Endothelial cell of umbilical vein (primary cell): ENCODE results near the gene IL3RA. TPM values are rescaled to one million over a fixed set of nuclear protein-coding genes. Genes with fewer than 3 reads are reported as not detected.

Experiments used
- BruUV-seq: library from RNA; stranded (reverse); fragments of 400-500 nt; replicated peaks from 2 replicates; lab custom pipeline; 2021; lab: Mats Ljungman, UMichigan
- CTCF ChIA-PET: fragments of 300-600, 350-600 bp; sonication (Branson Sonifier 250); formaldehyde crosslinking; loops from one replicate; lab custom pipeline; 2021; ENCODE audit warnings: antibody characterized with exemption, inconsistent platforms; lab: Charles Lee
- POLR2A ChIA-PET: fragments of 300-600, 350-600 bp; sonication (Branson Sonifier 250); formaldehyde crosslinking; loops from one replicate; lab custom pipeline; 2021; ENCODE audit warnings: antibody characterized with exemption, inconsistent platforms; lab: Charles Lee
- DNase-seq: peaks from one replicate; pipeline ENCODE4 v3.0.0-alpha.2; 2011; ENCODE audit warnings: low read depth, low spot score
- FAIRE-seq: peaks from 2 replicates; lab custom pipeline; 2011; peaks lifted over from hg19 to GRCh38; lab: Jason Lieb, UNC
- H2AFZ ChIP-seq: 2 replicates; pipeline ENCODE4 v1.6.0; 2012; ENCODE audit warnings: low read depth, low read length, control low read depth, inconsistent platforms
- H3K27ac ChIP-seq: 2 replicates; pipeline ENCODE4 v1.5.1; 2011; ENCODE audit warnings: low read depth, mild to moderate bottlenecking, control low read depth, low read length, moderate library complexity; ENCODE audit not compliant: insufficient read depth
- H3K27me3 ChIP-seq, 2 experiments: 2 replicates each; pipeline versions ENCODE4 v1.6.0 to v1.6.1; 2011; ENCODE audit warnings: low read length in 2 of 2, mixed read lengths in 1 of 2; ENCODE audit not compliant: control insufficient read depth in 2 of 2, insufficient read depth in 2 of 2
- H3K36me3 ChIP-seq, 2 experiments: 2 replicates in 1 of 2; 3 replicates in 1 of 2; pipeline ENCODE4 v1.5.1; 2011; ENCODE audit warnings: low read length in 2 of 2, mild to moderate bottlenecking in 1 of 2, moderate library complexity in 1 of 2; ENCODE audit not compliant: control insufficient read depth in 2 of 2, insufficient read depth in 2 of 2; ENCODE audit errors: extremely low read depth in 1 of 2
- H3K4me1 ChIP-seq: 3 replicates; pipeline ENCODE4 v1.5.1; 2011; ENCODE audit warnings: mild to moderate bottlenecking, low read length; ENCODE audit not compliant: control insufficient read depth, insufficient read depth; ENCODE audit errors: extremely low read depth
- H3K4me2 ChIP-seq: 2 replicates; pipeline ENCODE4 v1.6.1; 2011; ENCODE audit warnings: low read length, control low read depth, mixed read lengths; ENCODE audit not compliant: insufficient read depth
- H3K4me3 ChIP-seq, 3 experiments: fragments of 200-600 bp in 1 of 3; sonication (generic), shearing (Covaris generic) in 1 of 3; replicated peaks in 1 of 3; 2 replicates each; pipeline ENCODE4 v1.5.1; 2011 to 2016; ENCODE audit warnings: control low read depth in 3 of 3, low read length in 3 of 3, mild to moderate bottlenecking in 2 of 3, inconsistent platforms in 1 of 3, low read depth in 1 of 3, moderate library complexity in 1 of 3; ENCODE audit not compliant: insufficient read depth in 1 of 3
- H3K79me2 ChIP-seq: 2 replicates; pipeline ENCODE4 v1.6.0; 2012; ENCODE audit warnings: low read length, inconsistent platforms; ENCODE audit not compliant: control insufficient read depth, insufficient read depth
- H3K9ac ChIP-seq: replicated peaks from 2 replicates; pipeline ENCODE3; 2011; ENCODE audit warnings: low read length, control low read depth; ENCODE audit not compliant: insufficient read depth; ENCODE audit errors: extremely low read depth
- H3K9me1 ChIP-seq: replicated peaks from 3 replicates; pipeline ENCODE4 v1.6.0; 2011; ENCODE audit warnings: mild to moderate bottlenecking, low read length; ENCODE audit not compliant: control insufficient read depth, insufficient read depth; ENCODE audit errors: extremely low read depth
- H3K9me3 ChIP-seq: replicated peaks from 2 replicates; pipeline ENCODE4 v1.5.1; 2012; ENCODE audit warnings: low read length, inconsistent platforms; ENCODE audit not compliant: control insufficient read depth, insufficient read depth
- H4K20me1 ChIP-seq: replicated peaks from 2 replicates; pipeline ENCODE3; 2011; ENCODE audit warnings: mild to moderate bottlenecking, low read length; ENCODE audit not compliant: control insufficient read depth, insufficient read depth; ENCODE audit errors: extremely low read depth
- EZH2 ChIP-seq: IDR thresholded peaks from 2 replicates; pipeline ENCODE4 v1.6.1; 2012; ENCODE audit warnings: borderline replicate concordance, low read depth, mild to moderate bottlenecking, moderate library complexity, low read length, inconsistent platforms; ENCODE audit not compliant: severe bottlenecking
- FOS ChIP-seq: IDR thresholded peaks from 2 replicates; pipeline ENCODE4 v1.6.1; 2011; ENCODE audit warnings: mild to moderate bottlenecking, low read length, moderate library complexity, borderline replicate concordance; ENCODE audit not compliant: insufficient read depth
- GATA2 ChIP-seq: IDR thresholded peaks from 2 replicates; pipeline ENCODE4 v1.7.0; 2011; ENCODE audit warnings: low read depth, mild to moderate bottlenecking, moderate library complexity, mixed read lengths, low read length; ENCODE audit not compliant: insufficient read length, insufficient read depth
- JUN ChIP-seq: IDR thresholded peaks from 2 replicates; pipeline ENCODE4 v1.6.1; 2011; ENCODE audit warnings: borderline replicate concordance, low read depth; ENCODE audit not compliant: insufficient read length, insufficient read depth
- MYC ChIP-seq: IDR thresholded peaks from one replicate; pipeline ENCODE4 v1.6.1; 2011; ENCODE audit warnings: mild to moderate bottlenecking, low read depth, low read length
- POLR2A ChIP-seq: IDR thresholded peaks from 2 replicates; pipeline ENCODE4 v1.6.1; 2012; ENCODE audit warnings: low read depth, mild to moderate bottlenecking, control low read depth, low read length
- POLR2AphosphoS5 ChIP-seq: IDR thresholded peaks from 2 replicates; pipeline ENCODE4 v1.6.1; 2012; ENCODE audit warnings: low read depth, mild to moderate bottlenecking, control low read depth, low read length, moderate library complexity; ENCODE audit not compliant: insufficient read depth
- dilution Hi-C: fragments of 300-500 bp; cut with MboI; formaldehyde crosslinking; loops from one replicate; pipeline ENCODE4 v1.15.0; 2019; ENCODE audit warnings: low sequenced_read_pairs; ENCODE audit not compliant: extremely low pct_ligation_motif_present
- intact Hi-C: fragments of 100-400 bp; cut with micrococcal nuclease; formaldehyde crosslinking; loops from one replicate; pipeline ENCODE4 v1.10.0; 2022
- polyA plus RNA-seq, 4 experiments: library from polyadenylated mRNA; depleted of rRNA in 3 of 4; stranded (reverse) in 3 of 4; unstranded in 1 of 4; fragments of >200 nt; gene quantifications; 2 replicates each; pipeline versions ENCODE4 v1.2.1 to v1.2.3, GENCODE V29; 2011 to 2012; ENCODE audit warnings: missing spikeins in 1 of 4
- total RNA-seq: library from RNA; stranded (reverse); gene quantifications from 2 replicates; pipeline ENCODE4 v1.2.3, GENCODE V29; 2021
- TF ChIP-seq, protein P1 (sequence below): IDR thresholded peaks from 2 replicates; pipeline ENCODE4 v1.6.1; 2011; ENCODE audit not compliant: insufficient read depth, insufficient read length
- TF ChIP-seq, protein P2 (sequence below), 2 donors: IDR thresholded peaks; 1 replicate in 1 of 2; 2 replicates in 1 of 2; pipeline ENCODE4 v1.5.1; 2011; ENCODE audit warnings: low read length in 2 of 2, mild to moderate bottlenecking in 2 of 2, moderate library complexity in 2 of 2, control low read depth in 1 of 2, inconsistent platforms in 1 of 2, low read depth in 1 of 2; ENCODE audit not compliant: insufficient read depth in 1 of 2; ENCODE audit errors: extremely low read depth in 1 of 2

The IL3RA gene
- total and polyA plus RNA-seq, 2 donors (not counting 3 experiments of a cell fraction or from before 2014, with no cell fraction given), result 28.9 to 35.1 TPM

DNA sequence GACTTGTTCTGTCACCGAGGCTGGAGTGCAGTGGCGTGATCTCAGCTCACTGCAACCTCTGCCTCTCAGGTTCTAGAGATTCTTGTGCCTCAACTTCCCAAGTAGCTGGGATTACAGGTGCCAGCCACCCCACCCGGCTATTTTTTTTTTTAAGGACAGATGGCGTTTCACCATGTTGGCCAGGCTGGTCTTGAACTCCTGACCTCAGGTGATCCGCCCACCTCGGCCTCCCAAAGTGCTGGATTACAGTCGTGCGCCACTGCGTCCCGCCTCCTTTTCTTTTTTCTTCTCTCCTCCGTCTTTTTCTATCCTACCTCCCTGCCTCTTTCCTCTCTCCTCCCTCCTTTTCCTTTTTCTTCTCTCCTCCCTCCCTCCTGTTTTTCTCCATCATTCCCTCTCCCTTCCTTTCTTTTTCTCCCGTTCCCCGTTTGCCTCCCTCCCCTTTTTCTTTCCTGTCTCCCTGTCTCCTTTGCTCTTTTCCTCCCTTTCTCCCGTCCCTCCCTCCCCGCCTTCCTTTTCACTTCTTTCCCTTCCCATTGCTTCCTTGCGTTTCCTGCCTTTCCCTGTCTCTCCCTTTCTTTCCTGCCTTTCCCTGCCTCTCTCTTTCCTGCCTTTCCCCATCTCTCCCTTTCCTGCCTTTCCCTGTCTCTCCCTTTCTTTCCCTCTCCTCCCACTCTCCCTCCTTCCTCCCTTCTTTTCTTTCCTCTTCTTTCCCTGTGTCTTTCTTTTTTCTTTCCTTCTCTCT is 57.5 kb downstream of the IL3RA start:
- intact Hi-C loops (loop anchor here (2.0 to 5.0 kb wide), 3 partner anchors 37 to 198 kb away; partner anchors contain the start of gene AKAP17A), dilution Hi-C loops (no loop called here)
- H3K79me2 ChIP-seq, result peaks cover 29% of the 10 kb centered on the region
- no peaks in the 10 kb centered on the region for H3K9me1 ChIP-seq
- no peaks in the 10 kb centered on the region for H3K9me3 ChIP-seq
- no peak for TF ChIP-seq JUN
- TF ChIP-seq, protein P1, sequence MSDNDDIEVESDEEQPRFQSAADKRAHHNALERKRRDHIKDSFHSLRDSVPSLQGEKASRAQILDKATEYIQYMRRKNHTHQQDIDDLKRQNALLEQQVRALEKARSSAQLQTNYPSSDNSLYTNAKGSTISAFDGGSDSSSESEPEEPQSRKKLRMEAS, result no peak
- TF ChIP-seq POLR2A, result no peak
- TF ChIP-seq MYC, result no peak
- no peak for TF ChIP-seq GATA2
- TF ChIP-seq, protein P2, sequence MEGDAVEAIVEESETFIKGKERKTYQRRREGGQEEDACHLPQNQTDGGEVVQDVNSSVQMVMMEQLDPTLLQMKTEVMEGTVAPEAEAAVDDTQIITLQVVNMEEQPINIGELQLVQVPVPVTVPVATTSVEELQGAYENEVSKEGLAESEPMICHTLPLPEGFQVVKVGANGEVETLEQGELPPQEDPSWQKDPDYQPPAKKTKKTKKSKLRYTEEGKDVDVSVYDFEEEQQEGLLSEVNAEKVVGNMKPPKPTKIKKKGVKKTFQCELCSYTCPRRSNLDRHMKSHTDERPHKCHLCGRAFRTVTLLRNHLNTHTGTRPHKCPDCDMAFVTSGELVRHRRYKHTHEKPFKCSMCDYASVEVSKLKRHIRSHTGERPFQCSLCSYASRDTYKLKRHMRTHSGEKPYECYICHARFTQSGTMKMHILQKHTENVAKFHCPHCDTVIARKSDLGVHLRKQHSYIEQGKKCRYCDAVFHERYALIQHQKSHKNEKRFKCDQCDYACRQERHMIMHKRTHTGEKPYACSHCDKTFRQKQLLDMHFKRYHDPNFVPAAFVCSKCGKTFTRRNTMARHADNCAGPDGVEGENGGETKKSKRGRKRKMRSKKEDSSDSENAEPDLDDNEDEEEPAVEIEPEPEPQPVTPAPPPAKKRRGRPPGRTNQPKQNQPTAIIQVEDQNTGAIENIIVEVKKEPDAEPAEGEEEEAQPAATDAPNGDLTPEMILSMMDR (IDR thresholded peaks at IDR 0.05; ENCODE audit: extremely low read depth in 1 of 2, insufficient read depth in 1 of 2, low read depth in 1 of 2, low read length in 2 of 2), result no peak
- no peak for TF ChIP-seq EZH2
- no peak for TF ChIP-seq POLR2AphosphoS5
- no peak for TF ChIP-seq FOS
- no peak overlapping the region for H3K4me3 ChIP-seq
- FAIRE-seq, result no peak
- peaks cover 15% of the 10 kb centered on the region for H3K4me1 ChIP-seq
- H3K9ac ChIP-seq, result no peak overlapping the region
- H2AFZ ChIP-seq, result no peak overlapping the region
- BruUV-seq, result no TSS peak
- H3K27ac ChIP-seq, result no peak overlapping the region
- DNase-seq, result no peak
- no peaks in the 10 kb centered on the region for H3K27me3 ChIP-seq
- H4K20me1 ChIP-seq, result peaks cover 3% of the 10 kb centered on the region
- H3K36me3 ChIP-seq, result peaks cover 2 to 14% of the 10 kb centered on the region in 2 experiments
- POLR2A ChIA-PET, result no interaction called here
- CTCF ChIA-PET, result no interaction called here
- peak overlapping the region; percentile 88 for H3K4me2 ChIP-seq
